Brain microvascular endothelial cell (primary cell): ENCODE data around the gene CSAG3.

Experiments used
- DNase-seq: peaks from one replicate; pipeline ENCODE4 v3.0.0-alpha.2; 2020
- H3K27ac ChIP-seq: fragments of 250-450 bp; sonication (Bioruptor Pico); 2 replicates; pipeline ENCODE4 v1.5.1; 2020; ENCODE audit warnings: mild to moderate bottlenecking, moderate library complexity
- H3K27me3 ChIP-seq: fragments of 250-450 bp; sonication (Bioruptor Pico); replicated peaks from 2 replicates; pipeline ENCODE4 v1.5.1; 2020; ENCODE audit warnings: mild to moderate bottlenecking
- H3K36me3 ChIP-seq: fragments of 250-450 bp; sonication (Bioruptor Pico); replicated peaks from 2 replicates; pipeline ENCODE4 v1.5.1; 2020; ENCODE audit warnings: mild to moderate bottlenecking
- H3K4me3 ChIP-seq: 2 replicates; pipeline ENCODE4 v1.5.1; 2011; ENCODE audit warnings: low read depth, mild to moderate bottlenecking, control low read depth, low read length, moderate library complexity
- in situ Hi-C: cut with HindIII; loops from 2 replicates; pipeline ENCODE4 v1.10.0; 2017; ENCODE audit warnings: low sequenced_read_pairs, low pct_ligation_motif_present
- TF ChIP-seq, protein P1 (sequence below): IDR thresholded peaks from 2 replicates; pipeline ENCODE4 v1.5.1; 2011; ENCODE audit warnings: low read depth, mild to moderate bottlenecking, moderate library complexity, low read length, control low read depth, inconsistent platforms; ENCODE audit errors: missing control alignments

CSAG3 gene

DNA sequence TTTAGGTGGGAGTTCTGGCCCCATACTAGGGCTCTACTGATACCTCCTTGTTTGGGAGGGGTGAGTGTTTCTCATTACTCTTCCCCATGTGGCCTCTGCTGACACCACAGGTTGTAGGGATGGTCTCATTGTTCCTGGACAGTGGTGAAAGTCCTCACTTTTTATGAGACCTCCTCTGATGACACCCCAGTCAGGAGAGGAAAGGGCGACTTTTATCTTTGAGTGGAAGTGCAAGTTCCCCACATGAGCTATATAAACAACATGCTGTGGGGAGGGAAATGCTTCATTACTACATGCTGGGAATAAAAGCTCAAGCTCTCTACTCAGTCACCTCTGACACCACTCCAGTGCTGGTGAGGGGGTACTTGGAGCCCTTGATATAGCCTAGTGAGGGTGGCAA is 39.9 kb downstream of the CSAG3 start:
- in situ Hi-C loops: no loop called here
- Histone ChIP-seq H3K4me3 (no peak overlapping the region), H3K27me3 (no peaks in the 10 kb centered on the region), H3K27ac (no peak overlapping the region), H3K36me3 (no peaks in the 10 kb centered on the region)
- TF ChIP-seq, protein P1, sequence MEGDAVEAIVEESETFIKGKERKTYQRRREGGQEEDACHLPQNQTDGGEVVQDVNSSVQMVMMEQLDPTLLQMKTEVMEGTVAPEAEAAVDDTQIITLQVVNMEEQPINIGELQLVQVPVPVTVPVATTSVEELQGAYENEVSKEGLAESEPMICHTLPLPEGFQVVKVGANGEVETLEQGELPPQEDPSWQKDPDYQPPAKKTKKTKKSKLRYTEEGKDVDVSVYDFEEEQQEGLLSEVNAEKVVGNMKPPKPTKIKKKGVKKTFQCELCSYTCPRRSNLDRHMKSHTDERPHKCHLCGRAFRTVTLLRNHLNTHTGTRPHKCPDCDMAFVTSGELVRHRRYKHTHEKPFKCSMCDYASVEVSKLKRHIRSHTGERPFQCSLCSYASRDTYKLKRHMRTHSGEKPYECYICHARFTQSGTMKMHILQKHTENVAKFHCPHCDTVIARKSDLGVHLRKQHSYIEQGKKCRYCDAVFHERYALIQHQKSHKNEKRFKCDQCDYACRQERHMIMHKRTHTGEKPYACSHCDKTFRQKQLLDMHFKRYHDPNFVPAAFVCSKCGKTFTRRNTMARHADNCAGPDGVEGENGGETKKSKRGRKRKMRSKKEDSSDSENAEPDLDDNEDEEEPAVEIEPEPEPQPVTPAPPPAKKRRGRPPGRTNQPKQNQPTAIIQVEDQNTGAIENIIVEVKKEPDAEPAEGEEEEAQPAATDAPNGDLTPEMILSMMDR: no peak
- no peak for DNase-seq

DNA sequence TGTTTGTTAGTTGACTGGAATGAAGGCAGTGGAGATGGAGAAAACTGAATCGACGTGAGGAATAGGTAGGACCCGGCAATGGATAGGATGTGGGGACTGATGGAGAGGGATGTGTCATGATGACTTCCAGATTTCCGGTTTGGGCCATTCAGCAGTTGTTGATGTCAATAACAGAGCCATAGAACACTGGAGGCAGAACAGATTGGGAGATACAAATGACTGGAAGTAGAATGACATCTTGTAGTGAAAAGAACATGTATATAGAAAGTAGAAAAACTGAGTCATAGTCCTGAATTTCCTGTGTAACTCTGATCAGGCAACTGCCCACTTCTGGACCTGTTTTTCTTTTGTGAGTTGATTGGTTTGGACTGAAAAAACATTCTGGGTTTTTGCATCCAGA is 47.0 kb downstream of the CSAG3 start:
- H3K27me3 ChIP-seq: no peaks in the 10 kb centered on the region
- no peak overlapping the region for H3K4me3 ChIP-seq
- no peaks in the 10 kb centered on the region for H3K36me3 ChIP-seq
- DNase-seq: no peak
- TF ChIP-seq, protein P1: no peak
- in situ Hi-C loops: no loop called here
- no peak overlapping the region for H3K27ac ChIP-seq
